ENCODE results near the gene RASGRP3. TPM values are rescaled to one million over a fixed set of nuclear protein-coding genes. Genes with fewer than 3 reads are reported as not detected.
A peak's percentile ranks its signal among the peaks of the same experiment; 100 is the strongest.
"Not testable (repeated sequence)": the region's sequence is repeated elsewhere in the genome, so short reads cannot be mapped to it uniquely, and the experiment has no call there.

RASGRP3 gene
- total RNA-seq, 2 donors from 2014 or later = 2.3 to 5.7 TPM

GRCh38 chr2:33443274-33443829, 33.1 kb upstream of the RASGRP3 start:
- H3K27ac Mint-ChIP-seq = no peak overlapping the region
- no peaks in the 10 kb centered on the region for H3K36me3 Mint-ChIP-seq (ENCODE audit: low read depth)
- no peaks in the 10 kb centered on the region for H3K4me1 Mint-ChIP-seq
- ATAC-seq (replicated peaks) = no peak
- H3K27me3 Mint-ChIP-seq = peaks cover 11% of the 10 kb centered on the region
- H3K9me3 Mint-ChIP-seq = no peaks in the 10 kb centered on the region
- no peak overlapping the region for H3K4me3 Mint-ChIP-seq

GRCh38 chr2:33444967-33445366, 31.5 kb upstream of the RASGRP3 start:
- no peak overlapping the region for H3K27ac Mint-ChIP-seq
- no peak for ATAC-seq (replicated peaks)

GRCh38 chr2:33448220-33448899, 28.1 kb upstream of the RASGRP3 start:
- H3K9me3 Mint-ChIP-seq = peaks cover 9% of the 10 kb centered on the region
- H3K36me3 Mint-ChIP-seq (ENCODE audit: low read depth) = no peaks in the 10 kb centered on the region
- no peak overlapping the region for H3K4me3 Mint-ChIP-seq
- H3K27me3 Mint-ChIP-seq = no peaks in the 10 kb centered on the region
- no peaks in the 10 kb centered on the region for H3K4me1 Mint-ChIP-seq
- ATAC-seq (replicated peaks) = no peak
- H3K27ac Mint-ChIP-seq = no peak overlapping the region

More at GRCh38 chr2:33444967-33445366, 31.5 kb upstream of the RASGRP3 start:
- Mint-ChIP-seq H3K9me3 (no peaks in the 10 kb centered on the region), H3K36me3 (ENCODE audit: low read depth) (no peaks in the 10 kb centered on the region), H3K4me3 (no peak overlapping the region), H3K4me1 (no peaks in the 10 kb centered on the region), H3K27me3 (peaks cover under 1% of the 10 kb centered on the region)

DNA sequence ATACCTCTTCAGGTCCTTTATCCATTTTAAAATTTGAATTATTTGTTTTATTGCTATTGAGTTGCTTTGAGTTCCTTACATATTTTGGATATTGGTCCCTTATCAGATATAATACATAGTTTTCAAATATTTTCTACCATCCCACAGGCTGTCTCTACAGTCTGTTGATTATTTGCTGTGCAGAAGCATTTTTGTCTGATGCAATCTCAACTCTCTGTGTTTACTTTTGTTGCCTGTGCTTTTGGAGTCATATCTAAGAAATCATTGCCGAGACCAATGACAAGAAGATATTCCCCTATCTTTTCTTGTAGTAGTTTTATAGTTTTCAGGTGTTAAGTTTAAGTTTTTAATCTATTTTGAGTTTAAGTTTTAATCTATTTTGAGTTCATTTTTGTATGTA, 25.2 kb upstream of the RASGRP3 start:
- Mint-ChIP-seq H3K27me3 (peaks cover 7% of the 10 kb centered on the region), H3K9me3 (peaks cover 13% of the 10 kb centered on the region), H3K4me3 (no peak overlapping the region), H3K27ac (no peak overlapping the region), H3K36me3 (ENCODE audit: low read depth) (no peaks in the 10 kb centered on the region), H3K4me1 (no peaks in the 10 kb centered on the region)
- ATAC-seq (replicated peaks) = no peak

DNA sequence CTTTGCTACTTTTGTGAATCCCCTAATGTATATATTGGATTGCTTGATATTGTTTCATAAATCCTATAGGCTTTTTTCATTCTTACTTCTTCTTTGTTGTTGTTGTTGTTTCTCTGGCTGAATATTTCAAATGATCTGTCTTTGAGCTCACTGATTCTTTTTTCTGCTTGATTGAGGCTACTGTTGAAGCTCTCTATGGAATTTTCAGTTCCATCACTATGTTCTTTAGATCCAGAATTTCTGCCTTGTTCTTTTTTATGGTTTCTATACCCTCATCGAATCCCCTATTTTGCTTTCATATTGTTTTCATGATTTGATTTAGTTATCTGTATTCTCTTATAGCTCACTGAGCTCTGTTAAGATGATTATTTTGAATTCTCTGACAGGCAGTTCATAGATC, 24.6 kb upstream of the RASGRP3 start:
- Mint-ChIP-seq H3K4me1 (no peaks in the 10 kb centered on the region), H3K27me3 (peaks cover 7% of the 10 kb centered on the region), H3K9me3 (peaks cover 13% of the 10 kb centered on the region), H3K36me3 (ENCODE audit: low read depth) (no peaks in the 10 kb centered on the region), H3K27ac (no peak overlapping the region), H3K4me3 (no peak overlapping the region)
- no peak for ATAC-seq (replicated peaks)

DNA sequence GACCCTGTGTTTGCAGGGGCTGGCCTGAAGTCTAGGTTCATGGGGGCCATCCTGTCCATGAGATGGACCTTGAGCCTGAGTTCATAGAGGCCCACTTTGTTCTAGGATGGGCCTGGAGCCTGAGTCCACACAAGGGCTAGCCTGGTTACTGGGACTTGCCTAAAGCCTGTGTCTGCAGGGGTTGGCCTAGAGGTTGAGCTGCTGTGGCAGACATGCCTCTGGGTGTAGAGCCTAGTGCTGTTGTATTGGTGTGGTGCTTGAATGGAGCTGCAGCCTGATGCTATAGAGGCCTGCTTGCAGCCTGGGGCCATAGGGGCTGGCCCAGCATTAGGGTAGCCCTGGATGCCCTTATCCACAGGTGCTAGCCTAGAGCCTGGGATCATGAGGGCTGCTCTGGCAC, 23.9 kb upstream of the RASGRP3 start:
- Mint-ChIP-seq H3K27me3 (peaks cover 7% of the 10 kb centered on the region), H3K4me1 (no peaks in the 10 kb centered on the region), H3K36me3 (ENCODE audit: low read depth) (no peaks in the 10 kb centered on the region), H3K27ac (no peak overlapping the region), H3K4me3 (no peak overlapping the region), H3K9me3 (peaks cover 13% of the 10 kb centered on the region)
- no peak for ATAC-seq (replicated peaks)

- Mint-ChIP-seq H3K27me3 (peaks cover 7% of the 10 kb centered on the region), H3K9me3 (peaks cover 13% of the 10 kb centered on the region), H3K4me3 (no peak overlapping the region), H3K27ac (no peak overlapping the region), H3K4me1 (no peaks in the 10 kb centered on the region), H3K36me3 (ENCODE audit: low read depth) (no peaks in the 10 kb centered on the region)
- ATAC-seq (replicated peaks) = no peak
Measured at GRCh38 chr2:33453905-33454479, 22.5 kb upstream of the RASGRP3 start.

GRCh38 chr2:33457556-33458247, 18.7 kb upstream of the RASGRP3 start:
- no peak overlapping the region for H3K4me3 Mint-ChIP-seq
- no peaks in the 10 kb centered on the region for H3K36me3 Mint-ChIP-seq (ENCODE audit: low read depth)
- no peaks in the 10 kb centered on the region for H3K4me1 Mint-ChIP-seq
- H3K9me3 Mint-ChIP-seq = peaks cover 4% of the 10 kb centered on the region
- peaks cover 7% of the 10 kb centered on the region for H3K27me3 Mint-ChIP-seq
- H3K27ac Mint-ChIP-seq = no peak overlapping the region
- no peak for ATAC-seq (replicated peaks)

DNA sequence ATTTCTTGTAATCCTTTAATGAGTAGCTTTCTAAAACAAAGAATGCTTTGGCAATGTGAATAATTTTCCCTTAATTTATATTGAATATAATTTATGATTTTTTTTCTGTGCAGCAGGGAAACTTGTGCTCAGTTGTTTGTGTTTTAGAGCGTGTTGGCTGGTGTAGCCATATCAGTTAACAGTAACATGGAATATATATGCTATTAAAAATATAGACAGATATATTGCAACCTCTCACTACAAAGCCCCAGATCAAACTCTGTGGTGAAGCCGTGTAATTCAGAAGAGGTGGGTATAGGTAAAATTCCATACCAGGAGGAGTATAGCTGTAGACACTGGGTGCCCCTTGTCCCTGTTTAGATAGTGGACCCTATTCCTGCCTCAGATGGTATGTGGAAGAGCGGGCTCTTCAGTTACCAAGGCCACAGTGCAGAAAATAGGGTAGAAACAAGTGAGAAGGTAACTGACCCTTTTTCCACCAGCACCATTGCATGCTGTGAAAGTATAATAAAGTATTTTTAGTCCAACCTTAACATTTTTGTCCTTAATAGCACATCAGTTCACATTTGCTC, 18.1 kb upstream of the RASGRP3 start:
- no peak for ATAC-seq (replicated peaks)
- Mint-ChIP-seq H3K4me3 (no peak overlapping the region), H3K9me3 (peaks cover 4% of the 10 kb centered on the region), H3K27me3 (peaks cover 7% of the 10 kb centered on the region), H3K36me3 (ENCODE audit: low read depth) (no peaks in the 10 kb centered on the region), H3K4me1 (no peaks in the 10 kb centered on the region), H3K27ac (no peak overlapping the region)

DNA sequence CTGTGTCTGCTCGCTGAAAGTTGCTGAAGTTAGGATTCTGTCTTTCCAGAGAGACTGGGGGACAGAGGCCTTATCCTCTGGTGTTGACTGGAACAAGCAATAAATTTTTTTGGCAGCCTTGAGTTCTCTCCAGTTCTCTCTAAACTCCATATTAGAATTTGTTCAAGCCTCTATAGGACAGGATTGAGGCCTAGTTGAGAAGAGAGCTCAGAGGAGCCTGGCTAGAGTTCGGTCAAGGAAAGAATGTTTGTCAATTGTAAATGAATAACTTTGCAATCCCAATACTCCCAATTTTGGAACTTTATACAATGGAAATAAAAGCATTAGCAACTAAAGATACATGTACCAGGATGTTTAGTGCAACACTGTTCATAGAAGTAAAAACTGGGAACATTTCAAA, 16.7 kb upstream of the RASGRP3 start:
- ATAC-seq (replicated peaks) = no peak
- no peak overlapping the region for H3K4me3 Mint-ChIP-seq

GRCh38 chr2:33462512-33462911, 13.9 kb upstream of the RASGRP3 start:
- H3K27me3 Mint-ChIP-seq; H3K4me1 Mint-ChIP-seq; H3K27ac Mint-ChIP-seq; H3K36me3 Mint-ChIP-seq (ENCODE audit: low read depth); H3K9me3 Mint-ChIP-seq; H3K4me3 Mint-ChIP-seq: not testable (repeated sequence)
- peak; percentile 24 for ATAC-seq (replicated peaks)

More for the DNA sequence above, 16.7 kb upstream of the RASGRP3 start:
- no peaks in the 10 kb centered on the region for H3K4me1 Mint-ChIP-seq
- no peaks in the 10 kb centered on the region for H3K36me3 Mint-ChIP-seq (ENCODE audit: low read depth)
- no peak overlapping the region for H3K27ac Mint-ChIP-seq
- no peaks in the 10 kb centered on the region for H3K9me3 Mint-ChIP-seq
- H3K27me3 Mint-ChIP-seq = peaks cover 2% of the 10 kb centered on the region

DNA sequence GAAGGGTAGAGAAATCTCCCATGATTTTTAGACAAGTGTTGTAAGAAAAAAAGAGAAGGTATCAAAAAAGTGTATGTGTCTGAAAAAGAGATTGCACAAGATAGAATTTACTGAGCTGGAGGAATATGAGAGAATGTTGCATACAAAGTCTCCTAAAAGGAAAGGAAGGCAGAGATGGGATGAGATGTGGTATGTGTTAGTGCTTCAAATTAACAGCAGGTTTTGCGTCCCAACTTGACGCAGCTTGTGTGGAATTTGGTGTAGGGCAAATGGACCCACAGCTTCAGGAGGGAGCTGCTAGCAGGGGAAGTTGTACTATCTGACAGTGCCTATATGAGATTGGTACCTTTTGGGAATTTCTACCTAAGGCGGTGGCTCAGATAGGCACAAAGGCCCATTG, 9.0 kb upstream of the RASGRP3 start:
- H3K4me3 Mint-ChIP-seq = no peak overlapping the region
- H3K36me3 Mint-ChIP-seq (ENCODE audit: low read depth) = no peaks in the 10 kb centered on the region

DNA sequence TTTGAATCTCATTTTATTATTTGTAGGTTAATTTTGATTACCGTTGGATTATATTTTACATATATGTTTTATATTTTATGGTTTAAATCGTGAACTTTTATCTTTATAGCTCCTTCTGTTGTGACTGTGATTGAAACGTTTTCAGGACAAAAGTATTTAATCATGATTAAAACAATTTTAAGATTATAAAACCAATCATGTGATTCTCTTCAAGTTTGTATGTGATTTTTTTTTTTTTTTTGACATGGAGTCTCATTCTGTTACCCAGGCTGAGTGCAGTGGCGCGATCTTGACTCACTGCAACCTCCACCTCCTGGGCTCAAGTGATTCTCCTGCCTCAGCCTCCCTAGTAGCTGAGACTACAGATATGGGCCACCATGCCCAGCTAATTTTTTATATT, 7.2 kb upstream of the RASGRP3 start:
- H3K9me3 Mint-ChIP-seq = no peaks in the 10 kb centered on the region
- no peak overlapping the region for H3K27ac Mint-ChIP-seq
- no peaks in the 10 kb centered on the region for H3K36me3 Mint-ChIP-seq (ENCODE audit: low read depth)
- no peak for ATAC-seq (replicated peaks)
- H3K27me3 Mint-ChIP-seq = peaks cover 7% of the 10 kb centered on the region
- H3K4me1 Mint-ChIP-seq = no peaks in the 10 kb centered on the region
- no peak overlapping the region for H3K4me3 Mint-ChIP-seq

More for the DNA sequence above, 9.0 kb upstream of the RASGRP3 start:
- ATAC-seq (replicated peaks) = no peak
- peaks cover 4% of the 10 kb centered on the region for H3K27me3 Mint-ChIP-seq
- H3K4me1 Mint-ChIP-seq = no peaks in the 10 kb centered on the region
- H3K27ac Mint-ChIP-seq = no peak overlapping the region
- no peaks in the 10 kb centered on the region for H3K9me3 Mint-ChIP-seq

- H3K4me1 Mint-ChIP-seq = peaks cover 16% of the 10 kb centered on the region
- no peaks in the 10 kb centered on the region for H3K9me3 Mint-ChIP-seq
- peaks cover 5% of the 10 kb centered on the region for H3K36me3 Mint-ChIP-seq (ENCODE audit: low read depth)
- peak overlapping the region; percentile 95 for H3K4me3 Mint-ChIP-seq
- peaks cover 7% of the 10 kb centered on the region for H3K27me3 Mint-ChIP-seq
- ATAC-seq (replicated peaks) = peak; percentile 71
- H3K27ac Mint-ChIP-seq = peak overlapping the region; percentile 97
Measured at GRCh38 chr2:33475224-33476130, 972 bp upstream of the RASGRP3 start.
